Left lung (tissue), 10 donors: Measurements from ENCODE around the gene DUSP7. TPM values are rescaled to one million over a fixed set of nuclear protein-coding genes. Genes with fewer than 3 reads are reported as not detected.

ENCODE experiments used
- ATAC-seq: fragments of 200-7000 bp; cut with Tn5 transposase; one replicate; pipeline ENCODE4 v1.9.1; 2020; ENCODE audit warnings: moderate library complexity
- DNase-seq, 4 donors: peaks; one replicate each; pipeline ENCODE4 v3.0.0-alpha.2; 2013 to 2020
- H3K27ac ChIP-seq, 2 donors: fragments of 200-600 bp; sonication (generic) in 1 of 2; one replicate each; pipeline versions ENCODE4 v1.5.0 to v1.8.0; 2020 to 2021
- H3K27me3 ChIP-seq, 2 donors: fragments of 200-600 bp; sonication (generic) in 1 of 2; one replicate each; pipeline versions ENCODE4 v1.5.0 to v1.8.0; 2020 to 2021
- H3K36me3 ChIP-seq, 2 donors: fragments of 200-600 bp; sonication (generic) in 1 of 2; one replicate each; pipeline versions ENCODE4 v1.5.0 to v1.8.0; 2020 to 2021
- H3K4me1 ChIP-seq, 2 donors: fragments of 200-600 bp; one replicate each; pipeline ENCODE4 v1.8.0; 2021
- H3K4me3 ChIP-seq, 2 donors: fragments of 200-600 bp; sonication (generic) in 1 of 2; one replicate each; pipeline versions ENCODE4 v1.5.0 to v1.8.0; 2020 to 2021; ENCODE audit warnings: mild to moderate bottlenecking in 1 of 2
- H3K9me3 ChIP-seq, 2 donors: fragments of 200-600 bp; sonication (generic) in 1 of 2; one replicate each; pipeline versions ENCODE4 v1.5.0 to v1.8.0; 2020 to 2021
- CTCF ChIP-seq, 2 donors: fragments of 200-600 bp; sonication (generic) in 1 of 2; IDR thresholded peaks; one replicate each; pipeline versions ENCODE4 v1.5.0 to v1.8.0; 2021; ENCODE audit warnings: antibody characterized with exemption in 2 of 2
- intact Hi-C, 2 donors: fragments of 100-400 bp; cut with DNase I; formaldehyde crosslinking; loops; one replicate each; pipeline versions ENCODE4 v1.11.2 to v1.14.2; 2022
- polyA plus RNA-seq, 6 donors: library from polyadenylated mRNA; unstranded; fragments of 120-200 nt; gene quantifications; one replicate each; pipeline ENCODE4 v1.2.1, GENCODE V29; 2013; ENCODE audit not compliant: insufficient read length in 6 of 6
- total RNA-seq, 2 donors: library from RNA; stranded (reverse); fragmentation: NEBNext Ultra II Directional; extraction: Animal tissue kit (Norgen Biotek cat#: 25700); gene quantifications; one replicate each; pipeline ENCODE4 v1.2.1, GENCODE V29; 2021
- donor health status: DM: no; HTN: yes; CAD: no.
- donor health status: DM: no; HTN: no; CAD: no.

Gene DUSP7
- total and polyA plus RNA-seq, 8 donors, result 17.5 to 38.3 (median 21.1) TPM

GRCh38 chr3:52076896-52077780 lies 20.8 kb upstream of the DUSP7 start:
- no peak for TF ChIP-seq CTCF (IDR thresholded peaks at IDR 0.05)
- no peak overlapping the region for H3K4me3 ChIP-seq
- H3K9me3 ChIP-seq, result no peaks in the 10 kb centered on the region
- ATAC-seq (peak; percentile 13), DNase-seq (peak in 2 of 4 donors; percentile 60 to 68)
- H3K4me1 ChIP-seq, result peaks cover 4 to 9% of the 10 kb centered on the region in 2 donors
- intact Hi-C loops, result no loop called here
- no peaks in the 10 kb centered on the region for H3K27me3 ChIP-seq
- peak overlapping the region; percentile 6 to 53 for H3K27ac ChIP-seq
- H3K36me3 ChIP-seq, result peaks cover 0 to 5% of the 10 kb centered on the region in 2 donors

GRCh38 chr3:52073490-52073889 lies 17.1 kb upstream of the DUSP7 start:
- TF ChIP-seq CTCF (IDR thresholded peaks at IDR 0.05), result no peak
- intact Hi-C loops, result no loop called here
- no peak overlapping the region for H3K27ac ChIP-seq

GRCh38 chr3:52072471-52072870 lies 16.1 kb upstream of the DUSP7 start:
- Histone ChIP-seq H3K4me1 (peaks cover 18 to 27% of the 10 kb centered on the region in 2 donors), H3K27ac (no peak overlapping the region), H3K27me3 (no peaks in the 10 kb centered on the region), H3K9me3 (no peaks in the 10 kb centered on the region), H3K36me3 (peaks cover 0 to 5% of the 10 kb centered on the region in 2 donors), H3K4me3 (no peak overlapping the region)
- DNase-seq (no peak), ATAC-seq (no peak)
- intact Hi-C loops, result no loop called here
- no peak for TF ChIP-seq CTCF (IDR thresholded peaks at IDR 0.05)

More at GRCh38 chr3:52073490-52073889, 17.1 kb upstream of the DUSP7 start:
- Histone ChIP-seq H3K36me3 (peaks cover 0 to 5% of the 10 kb centered on the region in 2 donors), H3K4me3 (no peak overlapping the region), H3K9me3 (no peaks in the 10 kb centered on the region), H3K27me3 (no peaks in the 10 kb centered on the region), H3K4me1 (peaks cover 18 to 32% of the 10 kb centered on the region in 2 donors)
- DNase-seq (no peak), ATAC-seq (no peak)

DNA sequence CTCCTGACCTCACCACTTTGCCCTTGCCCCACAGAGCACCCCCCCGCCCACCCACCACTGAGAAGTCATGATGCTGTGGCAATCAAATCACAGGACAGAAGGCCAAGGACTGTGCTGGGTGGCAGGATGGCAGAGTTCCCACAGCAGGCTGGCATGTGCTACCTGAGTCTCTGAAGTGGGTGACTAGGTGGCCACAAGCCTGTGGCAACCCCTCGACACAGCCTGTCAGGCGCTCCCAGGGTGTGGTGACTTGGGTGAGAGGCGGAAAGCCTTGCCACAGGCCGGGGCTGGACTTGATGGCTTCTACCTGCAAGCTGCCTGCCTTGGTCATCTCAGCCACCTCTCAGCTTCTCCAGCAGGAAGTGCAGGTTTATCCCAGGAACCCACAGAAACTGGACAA lies 15.6 kb upstream of the DUSP7 start:
- ATAC-seq, result peak; percentile 72
- peaks cover 18 to 24% of the 10 kb centered on the region in 2 donors for H3K4me1 ChIP-seq
- H3K27me3 ChIP-seq, result no peaks in the 10 kb centered on the region
- no peaks in the 10 kb centered on the region for H3K9me3 ChIP-seq
- peak overlapping the region in 1 of 2 donors; percentile 82 for H3K27ac ChIP-seq
- no peak overlapping the region for H3K4me3 ChIP-seq
- H3K36me3 ChIP-seq, result peaks cover 0 to 5% of the 10 kb centered on the region in 2 donors
- intact Hi-C loops, result no loop called here
- no peak for TF ChIP-seq CTCF (IDR thresholded peaks at IDR 0.05)
- DNase-seq, result peak in 2 of 4 donors; percentile 83 to 87
